GM12864 (cell line): Measurements from ENCODE around the gene HIRIP3.
"Not testable (repeated sequence)": the region's sequence is repeated elsewhere in the genome, so short reads cannot be mapped to it uniquely, and the experiment has no call there.

Experiments used
- DNase-seq: peaks from one replicate; pipeline ENCODE4 v3.0.0-alpha.2; 2011; ENCODE audit warnings: low read depth
- H3K4me3 ChIP-seq: 2 replicates; pipeline ENCODE4 v1.5.1; 2011; ENCODE audit warnings: mild to moderate bottlenecking, low read depth, low read length, control low read depth
- CTCF ChIP-seq: IDR thresholded peaks from 2 replicates; pipeline ENCODE4 v1.5.1; 2011; ENCODE audit warnings: low read depth, mild to moderate bottlenecking, moderate library complexity, low read length, control low read depth, inconsistent platforms; ENCODE audit errors: missing control alignments

HIRIP3 gene

GRCh38 chr16:30025156-30025555 lies 29.7 kb upstream of the HIRIP3 start:
- TF ChIP-seq CTCF: no peak
- H3K4me3 ChIP-seq: no peak overlapping the region
- no peak for DNase-seq

GRCh38 chr16:30024451-30024850 lies 29.0 kb upstream of the HIRIP3 start:
- H3K4me3 ChIP-seq: no peak overlapping the region
- no peak for TF ChIP-seq CTCF
- DNase-seq: no peak

- no peak for TF ChIP-seq CTCF
- no peak for DNase-seq
- no peak overlapping the region for H3K4me3 ChIP-seq
These were observed 28.2 kb upstream of the HIRIP3 start for GRCh38 chr16:30023586-30023985.

- DNase-seq: no peak
- TF ChIP-seq CTCF: no peak
- H3K4me3 ChIP-seq: no peak within 1 kb of the TSS
These were observed 27.5 kb upstream of the HIRIP3 start, which contains the start of gene C16orf92 for GRCh38 chr16:30022887-30023286. Gene C16orf92 (plus strand): TSS chr16:30023198. CDS start chr16:30023341, 143 bp downstream.

GRCh38 chr16:30018731-30019158 lies 23.3 kb upstream of the HIRIP3 start:
- no peak for DNase-seq
- no peak overlapping the region for H3K4me3 ChIP-seq
- no peak for TF ChIP-seq CTCF

GRCh38 chr16:30017937-30018336 lies 22.5 kb upstream of the HIRIP3 start:
- H3K4me3 ChIP-seq, DNase-seq: not testable (repeated sequence)

- no peak for TF ChIP-seq CTCF
- no peak for DNase-seq
- H3K4me3 ChIP-seq: no peak overlapping the region
These were observed 21.9 kb upstream of the HIRIP3 start for GRCh38 chr16:30017277-30017656.
